ENCODE data around the gene SHLD1. TPM values are rescaled to one million over a fixed set of nuclear protein-coding genes. Genes with fewer than 3 reads are reported as not detected.

SHLD1 gene
- total RNA-seq, 1 donor from 2014 or later = 5.7 TPM

- Histone ChIP-seq H3K4me3 (no peak overlapping the region), H3K4me1 (peaks cover 27% of the 10 kb centered on the region), H3K36me3 (no peaks in the 10 kb centered on the region), H3K9me3 (replicated peaks) (no peaks in the 10 kb centered on the region), H3K27ac (replicated peaks) (no peak overlapping the region), H3K27me3 (ENCODE audit: low read depth) (peaks cover 1% of the 10 kb centered on the region)
- DNase-seq = no peak
- intact Hi-C loops (cut with micrococcal nuclease) = no loop called here
- no peak for TF ChIP-seq CTCF (IDR thresholded peaks at IDR 0.05; ENCODE audit: borderline replicate concordance)
Measured at GRCh38 chr20:5890773-5891441, 140.7 kb downstream of the SHLD1 start.

GRCh38 chr20:5893052-5893451 is 142.9 kb downstream of the SHLD1 start:
- intact Hi-C loops (cut with micrococcal nuclease) = no loop called here

GRCh38 chr20:5893621-5894020 is 143.4 kb downstream of the SHLD1 start:
- DNase-seq = no peak
- peaks cover 8% of the 10 kb centered on the region for H3K4me1 ChIP-seq
- peaks cover 11% of the 10 kb centered on the region for H3K27me3 ChIP-seq (ENCODE audit: low read depth)
- no peaks in the 10 kb centered on the region for H3K36me3 ChIP-seq
- intact Hi-C loops (cut with micrococcal nuclease) = no loop called here
- no peak for TF ChIP-seq CTCF (IDR thresholded peaks at IDR 0.05; ENCODE audit: borderline replicate concordance)
- no peak overlapping the region for H3K27ac ChIP-seq (replicated peaks)
- H3K4me3 ChIP-seq = no peak overlapping the region
- H3K9me3 ChIP-seq (replicated peaks) = no peaks in the 10 kb centered on the region

More at GRCh38 chr20:5893052-5893451, 142.9 kb downstream of the SHLD1 start:
- Histone ChIP-seq H3K27ac (replicated peaks) (peak overlapping the region; percentile 12), H3K27me3 (ENCODE audit: low read depth) (peaks cover 11% of the 10 kb centered on the region), H3K4me3 (no peak overlapping the region), H3K4me1 (peaks cover 11% of the 10 kb centered on the region), H3K9me3 (replicated peaks) (no peaks in the 10 kb centered on the region), H3K36me3 (no peaks in the 10 kb centered on the region)
- no peak for TF ChIP-seq CTCF (IDR thresholded peaks at IDR 0.05; ENCODE audit: borderline replicate concordance)
- no peak for DNase-seq

GRCh38 chr20:5895626-5896025 is 145.4 kb downstream of the SHLD1 start:
- intact Hi-C loops (cut with micrococcal nuclease) = no loop called here
- Histone ChIP-seq H3K36me3 (no peaks in the 10 kb centered on the region), H3K27ac (replicated peaks) (no peak overlapping the region), H3K27me3 (ENCODE audit: low read depth) (peaks cover 11% of the 10 kb centered on the region), H3K4me1 (peaks cover 8% of the 10 kb centered on the region), H3K9me3 (replicated peaks) (no peaks in the 10 kb centered on the region), H3K4me3 (no peak overlapping the region)
- TF ChIP-seq CTCF (IDR thresholded peaks at IDR 0.05; ENCODE audit: borderline replicate concordance) = no peak
- DNase-seq = no peak

GRCh38 chr20:5899444-5899843 is 149.2 kb downstream of the SHLD1 start:
- no peaks in the 10 kb centered on the region for H3K36me3 ChIP-seq
- peaks cover 11% of the 10 kb centered on the region for H3K27me3 ChIP-seq (ENCODE audit: low read depth)
- no peaks in the 10 kb centered on the region for H3K9me3 ChIP-seq (replicated peaks)
- no peak for DNase-seq
- H3K4me3 ChIP-seq = no peak overlapping the region
- H3K27ac ChIP-seq (replicated peaks) = no peak overlapping the region
- H3K4me1 ChIP-seq = no peaks in the 10 kb centered on the region
- TF ChIP-seq CTCF (IDR thresholded peaks at IDR 0.05; ENCODE audit: borderline replicate concordance) = no peak
- intact Hi-C loops (cut with micrococcal nuclease) = no loop called here

Measured in left ventricle myocardium inferior (tissue), 1 donor.